ENCODE results near the gene ASB18.

GRCh38 chr2:236290742-236291425 is 26.7 kb upstream of the ASB18 start:
- TF ChIP-seq ZBTB20 (tag by site-specific recombination; IDR thresholded peaks at IDR 0.05) = no peak
- TF ChIP-seq CTCF (tag by site-specific recombination; IDR thresholded peaks at IDR 0.05) = no peak
- no peak for TF ChIP-seq SP3 (tag by site-specific recombination; IDR thresholded peaks at IDR 0.05)
- no peak for TF ChIP-seq HOXD13 (CRISPR knock-in tag; IDR thresholded peaks at IDR 0.05; ENCODE audit: borderline replicate concordance)
- no peak for TF ChIP-seq ZNF292 (tag by site-specific recombination; IDR thresholded peaks at IDR 0.05; ENCODE audit: borderline replicate concordance, low read depth)
- no peak for TF ChIP-seq ZNF701 (tag by site-specific recombination; IDR thresholded peaks at IDR 0.05)
- no peak for TF ChIP-seq ZBTB26 (tag by site-specific recombination; optimal IDR thresholded peaks at IDR 0.05)
- no peak for TF ChIP-seq AEBP2 (tag by site-specific recombination; IDR thresholded peaks at IDR 0.05; ENCODE audit: borderline replicate concordance)
- TF ChIP-seq ZNF510 (tag by site-specific recombination; IDR thresholded peaks at IDR 0.05; ENCODE audit: insufficient replicate concordance) = no peak
- TF ChIP-seq KLF16 (tag by site-specific recombination; IDR thresholded peaks at IDR 0.05) = no peak
- no peak for TF ChIP-seq YY1 (tag by site-specific recombination; IDR thresholded peaks at IDR 0.05)
- no peak for TF ChIP-seq ZNF692 (tag by site-specific recombination; IDR thresholded peaks at IDR 0.05)
